Islet precursor cell (in vitro differentiated cells): ENCODE data around the gene LMOD3.
A peak's percentile ranks its signal among the peaks of the same experiment; 100 is the strongest.

ENCODE experiments used
- DNase-seq: peaks from one replicate; pipeline ENCODE4 v3.0.0-alpha.2; 2018

The LMOD3 gene

GRCh38 chr3:69090021-69090420 lies 32.4 kb downstream of the LMOD3 start:
- no peak for DNase-seq

DNA sequence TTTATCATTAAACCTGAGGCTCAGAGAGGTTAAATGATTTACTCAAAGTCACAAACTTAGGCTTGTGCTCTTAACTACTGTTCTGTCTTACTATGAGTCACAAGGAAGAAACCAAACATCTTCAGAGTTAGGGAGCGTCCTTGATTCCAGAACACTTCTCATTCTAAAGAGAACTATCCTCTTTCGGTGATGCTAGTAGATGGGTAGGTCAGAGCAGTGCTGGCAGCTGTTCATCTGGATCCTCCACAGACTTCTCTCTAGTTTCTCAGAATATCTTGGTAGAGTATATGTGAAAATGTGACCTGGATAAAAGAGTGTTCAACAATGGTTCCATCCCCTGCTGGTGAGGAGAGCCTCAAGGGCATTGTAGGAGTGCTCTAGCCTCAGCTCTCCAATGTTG lies 34.3 kb downstream of the LMOD3 start:
- DNase-seq = no peak

DNA sequence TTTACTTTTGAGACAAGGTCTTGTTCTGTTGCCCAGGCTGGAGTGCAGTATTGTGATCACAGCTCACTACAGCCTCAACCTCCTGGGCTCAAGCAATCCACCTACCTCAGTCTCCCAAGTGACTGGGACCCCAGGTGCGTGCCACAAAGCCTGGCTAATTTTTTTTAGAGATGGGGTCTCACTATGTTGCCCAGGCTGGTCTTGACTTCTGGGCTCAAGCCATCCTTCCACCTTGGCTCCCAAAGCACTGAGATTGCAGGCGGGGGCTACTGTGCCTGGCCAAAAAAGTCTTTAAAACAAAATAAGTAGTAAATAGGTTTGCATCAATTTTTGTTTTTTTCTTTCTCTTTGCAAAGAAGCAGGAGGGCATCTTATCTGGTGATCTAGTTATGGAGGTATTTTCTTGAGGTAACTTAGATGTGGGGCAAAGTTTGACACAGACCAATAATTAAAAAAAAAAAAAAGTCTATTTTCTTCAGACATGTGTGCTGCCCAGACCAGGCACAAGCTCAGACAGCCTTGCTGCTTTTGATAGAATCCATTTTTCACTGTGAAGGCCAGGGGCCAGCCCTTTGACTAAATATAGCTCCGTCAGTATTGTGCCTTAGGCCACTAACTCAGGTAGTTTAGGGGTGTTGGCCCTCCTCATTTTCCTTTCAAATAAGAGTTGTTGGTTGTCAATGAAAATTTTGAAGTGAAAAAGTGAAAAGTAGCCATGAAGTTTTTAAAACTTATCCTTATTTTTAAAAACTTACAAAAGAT lies 35.2 kb downstream of the LMOD3 start:
- no peak for DNase-seq

- peak; percentile 62 for DNase-seq
Observed at GRCh38 chr3:69085833-69086722, 36.3 kb downstream of the LMOD3 start.

DNA sequence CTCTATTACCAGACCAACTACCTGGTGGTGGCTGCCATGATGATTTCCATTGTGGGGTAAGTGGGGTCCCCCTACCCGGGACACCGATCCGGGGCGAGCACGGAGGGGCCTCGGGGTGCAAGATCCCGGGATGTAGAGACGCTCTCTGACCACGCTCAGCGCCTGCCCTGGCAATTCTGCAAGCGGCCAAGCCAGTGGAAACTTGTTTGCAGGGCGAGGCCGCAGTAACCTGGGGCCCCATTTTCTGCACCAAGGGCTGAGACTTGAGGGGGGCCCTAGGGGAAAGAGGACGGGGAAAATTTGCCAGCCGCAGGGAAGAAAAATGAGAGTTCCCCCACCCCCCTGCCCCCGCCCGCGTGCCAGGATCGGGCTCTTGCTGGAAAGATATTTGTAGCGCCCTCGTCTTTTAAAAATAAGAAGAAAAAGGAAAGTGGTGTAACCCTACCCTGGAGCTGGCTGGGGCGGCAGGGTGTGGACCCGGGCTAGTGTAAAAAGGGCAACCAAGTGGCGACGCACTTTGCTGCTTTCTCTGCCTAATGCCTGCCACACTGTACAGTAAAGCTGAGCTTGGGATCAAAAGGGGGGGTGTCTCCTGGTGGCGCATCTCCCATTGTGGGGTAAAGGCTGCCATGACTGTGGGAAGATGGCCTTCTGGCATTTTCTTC lies 37.1 kb downstream of the LMOD3 start:
- DNase-seq = peak; percentile 58

GRCh38 chr3:69084326-69085167 lies 37.8 kb downstream of the LMOD3 start, which contains the start of gene ARL6IP5:
ARL6IP5 (plus strand) TSS chr3:69084937; CDS start chr3:69085048, 111 bp downstream.
- DNase-seq = peak; percentile 97

DNA sequence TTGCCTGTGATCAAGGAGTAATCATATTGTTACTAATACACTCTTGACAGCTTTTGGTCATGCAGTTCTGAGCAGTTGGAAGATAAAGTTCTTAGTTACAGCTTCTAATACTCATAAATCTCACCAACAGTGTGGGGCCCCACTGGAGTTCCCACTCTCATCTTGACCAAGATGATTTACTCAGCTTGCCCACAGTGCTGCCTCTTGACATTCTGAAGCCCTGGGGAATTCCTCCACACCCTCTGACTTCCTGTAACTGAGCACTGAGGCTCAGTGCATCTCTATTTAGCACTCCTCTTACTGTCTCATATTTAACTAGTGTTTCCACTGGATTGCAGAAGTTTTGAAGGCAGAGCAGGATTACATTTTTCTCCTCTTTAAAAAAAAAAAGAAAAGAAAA lies 39.6 kb downstream of the LMOD3 start:
- DNase-seq = no peak

- DNase-seq = no peak
Observed at GRCh38 chr3:69082361-69082760, 40.0 kb downstream of the LMOD3 start.

GRCh38 chr3:69081583-69082262 lies 40.7 kb downstream of the LMOD3 start:
- peak; percentile 83 for DNase-seq

- peak; percentile 96 for DNase-seq
Observed at GRCh38 chr3:69080233-69080920, 42.0 kb downstream of the LMOD3 start, which contains the start of gene UBA3. UBA3 (minus strand) TSS chr3:69080365; CDS start chr3:69080353, 12 bp downstream.

- DNase-seq = no peak
Observed at GRCh38 chr3:69079269-69080159, 42.9 kb downstream of the LMOD3 start.

DNA sequence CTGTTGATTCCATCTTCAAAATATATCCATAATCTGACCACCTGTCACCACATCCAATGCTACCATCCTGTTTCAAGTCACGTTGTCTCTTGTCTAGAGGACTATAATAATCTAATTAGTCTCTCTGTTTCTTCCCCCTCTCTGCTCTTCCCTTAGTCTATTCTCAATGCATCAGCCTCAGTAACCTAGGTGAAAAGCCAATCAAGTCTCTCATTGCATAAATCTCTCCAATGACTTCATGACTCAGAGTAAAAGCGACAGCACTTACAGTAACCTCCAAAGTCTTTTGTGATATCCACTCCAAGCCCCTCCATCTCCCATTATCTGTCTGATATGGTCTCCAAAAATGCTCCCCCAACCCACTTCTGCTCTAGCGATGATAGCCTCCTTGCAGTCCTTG lies 49.5 kb downstream of the LMOD3 start:
- DNase-seq = no peak

DNA sequence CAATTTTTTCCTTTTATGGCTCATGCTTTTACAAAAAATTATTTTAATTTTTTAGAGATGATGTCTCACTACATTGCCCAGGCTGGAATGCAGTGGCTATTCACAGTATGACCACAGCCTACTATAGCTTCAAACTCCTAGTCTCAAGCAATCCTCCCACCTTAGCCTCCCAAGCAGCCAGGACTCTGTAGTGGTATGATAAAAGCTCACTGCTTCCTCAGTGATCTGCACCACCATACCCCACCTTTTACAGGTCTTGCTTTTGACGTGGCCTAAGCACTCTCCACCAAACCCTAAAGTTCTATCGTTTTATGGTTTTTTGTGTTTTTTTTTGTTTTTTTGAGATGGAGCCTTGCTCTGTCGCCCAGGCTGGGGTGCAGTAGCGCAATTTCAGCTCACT lies 56.3 kb downstream of the LMOD3 start:
- DNase-seq = no peak

- DNase-seq = no peak
Observed at GRCh38 chr3:69065318-69065964, 57.0 kb downstream of the LMOD3 start.

DNA sequence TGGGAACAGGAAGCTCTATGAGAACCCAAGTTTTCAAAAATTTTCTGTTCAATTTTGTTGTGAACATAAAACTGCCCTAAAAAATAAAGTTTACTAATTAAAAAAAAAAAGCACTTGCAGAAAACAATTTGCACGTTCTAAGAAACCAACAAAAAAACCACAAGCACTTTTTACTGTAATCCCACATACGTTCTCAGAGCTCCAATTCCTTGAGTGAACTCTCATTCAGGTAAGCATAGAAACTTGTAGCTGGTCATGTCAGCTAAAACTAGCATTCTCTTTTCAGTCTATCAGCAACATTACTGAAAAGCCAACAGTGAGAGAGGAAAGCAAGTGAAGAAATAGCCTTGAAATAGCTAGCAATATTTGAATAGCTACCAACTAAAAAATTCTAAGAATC lies 58.8 kb downstream of the LMOD3 start:
- DNase-seq = no peak

- DNase-seq = no peak
Observed at GRCh38 chr3:69059688-69060087, 62.7 kb downstream of the LMOD3 start.

GRCh38 chr3:69058947-69059224 lies 63.5 kb downstream of the LMOD3 start:
- DNase-seq = no peak

DNA sequence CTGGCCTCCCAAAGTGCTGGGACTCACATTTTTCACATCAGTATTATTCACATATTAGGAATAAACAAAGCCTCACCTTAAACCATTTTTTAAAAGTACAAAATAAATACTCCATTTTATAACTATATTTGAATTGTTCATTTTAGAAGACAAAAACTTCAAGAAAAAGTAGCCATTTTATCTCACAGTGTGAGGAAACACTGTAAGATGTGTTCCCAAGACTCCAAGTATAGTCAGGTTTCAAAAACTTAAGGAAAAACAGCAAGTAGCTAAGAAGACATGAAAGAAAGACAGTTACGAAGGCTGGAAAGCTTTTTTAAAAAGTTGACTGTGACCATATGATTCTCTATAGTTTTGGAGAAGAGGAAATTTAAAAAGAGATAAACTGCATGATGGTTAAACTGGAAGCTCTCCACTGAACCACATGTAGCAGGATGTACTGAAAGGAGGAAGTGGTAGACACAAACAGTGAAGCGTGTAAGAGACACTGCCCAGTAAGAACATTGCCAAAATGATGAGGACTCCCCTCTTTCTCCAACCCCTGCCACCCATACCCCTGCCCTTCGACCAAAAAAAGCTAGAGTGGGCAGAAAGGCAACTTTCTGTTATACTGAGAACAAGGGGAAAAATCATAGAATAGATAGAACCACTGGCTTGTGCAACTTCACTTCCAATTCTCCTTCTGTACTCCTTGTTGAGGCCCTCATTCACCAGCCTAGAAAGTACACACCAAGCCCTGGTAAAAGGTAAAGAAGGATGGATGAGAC lies 64.0 kb downstream of the LMOD3 start:
- no peak for DNase-seq
